ENCODE results near the gene ERFL.

GRCh38 chr19:41947091-41947490 lies 18.8 kb upstream of the ERFL start:
- TF ChIP-seq, protein P1, sequence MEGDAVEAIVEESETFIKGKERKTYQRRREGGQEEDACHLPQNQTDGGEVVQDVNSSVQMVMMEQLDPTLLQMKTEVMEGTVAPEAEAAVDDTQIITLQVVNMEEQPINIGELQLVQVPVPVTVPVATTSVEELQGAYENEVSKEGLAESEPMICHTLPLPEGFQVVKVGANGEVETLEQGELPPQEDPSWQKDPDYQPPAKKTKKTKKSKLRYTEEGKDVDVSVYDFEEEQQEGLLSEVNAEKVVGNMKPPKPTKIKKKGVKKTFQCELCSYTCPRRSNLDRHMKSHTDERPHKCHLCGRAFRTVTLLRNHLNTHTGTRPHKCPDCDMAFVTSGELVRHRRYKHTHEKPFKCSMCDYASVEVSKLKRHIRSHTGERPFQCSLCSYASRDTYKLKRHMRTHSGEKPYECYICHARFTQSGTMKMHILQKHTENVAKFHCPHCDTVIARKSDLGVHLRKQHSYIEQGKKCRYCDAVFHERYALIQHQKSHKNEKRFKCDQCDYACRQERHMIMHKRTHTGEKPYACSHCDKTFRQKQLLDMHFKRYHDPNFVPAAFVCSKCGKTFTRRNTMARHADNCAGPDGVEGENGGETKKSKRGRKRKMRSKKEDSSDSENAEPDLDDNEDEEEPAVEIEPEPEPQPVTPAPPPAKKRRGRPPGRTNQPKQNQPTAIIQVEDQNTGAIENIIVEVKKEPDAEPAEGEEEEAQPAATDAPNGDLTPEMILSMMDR (conservative IDR thresholded peaks at IDR 0.05; ENCODE audit: low read length), result no peak
- no peak for TF ChIP-seq EZH2phosphoT487 (IDR thresholded peaks at IDR 0.05; ENCODE audit: borderline replicate concordance, low read depth, low read length)

All from OCI-LY7 (cell line).